HG03139 (cell line): Measurements from ENCODE around the gene INPP5A.
A peak's percentile ranks its signal among the peaks of the same experiment; 100 is the strongest.

ENCODE experiments used
- ATAC-seq: cut with Tn5 transposase; IDR thresholded peaks from one replicate; pipeline ENCODE4 v1.9.1; 2021; ENCODE audit not compliant: unreplicated experiment

The INPP5A gene

GRCh38 chr10:132534391-132535064 lies 3.1 kb upstream of the INPP5A start:
- ATAC-seq: no peak

DNA sequence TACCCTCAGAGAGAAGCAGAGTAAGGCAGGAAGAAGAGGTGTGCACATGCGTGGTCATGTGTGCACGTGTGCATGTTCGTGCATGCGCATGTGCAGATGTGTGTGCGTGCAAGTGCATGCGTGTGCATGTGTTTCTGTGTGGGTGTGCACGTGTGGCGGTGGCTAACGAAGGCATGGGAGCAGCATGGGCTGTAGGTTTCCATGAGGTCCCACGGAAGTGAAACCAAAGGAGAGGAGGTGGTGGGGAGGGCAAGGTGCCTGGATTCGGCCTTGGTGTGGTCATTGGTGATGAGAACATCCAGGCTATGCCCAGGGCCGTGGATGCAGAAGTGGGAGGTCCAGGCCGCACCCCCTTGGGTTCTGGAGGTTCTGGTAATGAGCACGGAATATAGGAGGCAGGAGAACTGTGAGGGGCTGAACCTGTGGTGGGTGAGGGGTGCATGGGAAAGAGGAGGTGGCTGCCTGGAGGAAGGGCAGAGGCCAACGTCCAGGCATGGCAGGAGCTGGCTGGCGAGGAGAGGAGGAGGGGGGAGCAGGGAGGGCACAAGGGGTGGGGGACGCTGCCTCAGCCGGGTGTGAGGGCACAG lies 2.4 kb upstream of the INPP5A start:
- ATAC-seq: no peak

GRCh38 chr10:132536241-132536876 lies 1.2 kb upstream of the INPP5A start:
- peak; percentile 1 for ATAC-seq

DNA sequence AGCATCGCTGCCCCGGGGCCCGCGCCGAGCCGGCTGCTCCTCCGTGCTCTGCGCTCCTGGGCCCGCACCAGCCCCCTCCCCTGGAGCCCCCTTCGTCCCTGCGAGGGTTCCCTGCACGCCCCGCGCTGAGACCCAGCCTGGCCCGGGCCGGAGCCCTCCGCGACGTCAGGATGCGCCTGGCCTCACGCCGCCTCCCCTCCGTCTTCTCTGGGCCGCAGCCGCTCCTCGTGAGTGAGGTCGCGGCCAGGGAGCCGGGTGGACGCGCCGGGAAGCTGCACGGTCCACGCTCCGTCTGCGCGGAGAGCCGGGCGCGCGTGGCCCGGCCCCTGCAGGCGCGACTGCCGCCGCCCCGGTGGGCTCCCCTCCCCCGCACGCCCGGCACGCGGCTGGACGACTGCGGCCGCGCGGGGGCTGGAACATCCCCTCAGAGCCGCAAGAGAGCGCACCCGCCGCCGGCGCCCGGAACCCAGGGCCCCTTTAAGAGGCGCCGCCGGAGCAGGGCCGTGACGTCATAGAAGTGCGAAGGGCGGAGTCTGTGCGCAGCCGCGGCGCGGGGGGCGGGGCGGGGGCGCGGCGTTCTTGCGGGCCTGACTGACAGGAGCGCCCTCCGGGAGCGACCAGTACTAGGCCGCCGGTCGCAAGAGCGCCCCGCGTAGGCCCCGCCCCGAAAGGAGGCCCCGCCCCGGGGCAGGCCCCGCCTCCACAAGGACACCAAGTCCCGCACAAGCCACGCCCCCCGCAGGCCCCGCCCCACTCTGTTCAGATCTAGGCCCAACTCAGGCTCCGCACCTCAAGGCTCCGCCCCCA lies 507 bp upstream of the INPP5A start:
- ATAC-seq: peak; percentile 84

DNA sequence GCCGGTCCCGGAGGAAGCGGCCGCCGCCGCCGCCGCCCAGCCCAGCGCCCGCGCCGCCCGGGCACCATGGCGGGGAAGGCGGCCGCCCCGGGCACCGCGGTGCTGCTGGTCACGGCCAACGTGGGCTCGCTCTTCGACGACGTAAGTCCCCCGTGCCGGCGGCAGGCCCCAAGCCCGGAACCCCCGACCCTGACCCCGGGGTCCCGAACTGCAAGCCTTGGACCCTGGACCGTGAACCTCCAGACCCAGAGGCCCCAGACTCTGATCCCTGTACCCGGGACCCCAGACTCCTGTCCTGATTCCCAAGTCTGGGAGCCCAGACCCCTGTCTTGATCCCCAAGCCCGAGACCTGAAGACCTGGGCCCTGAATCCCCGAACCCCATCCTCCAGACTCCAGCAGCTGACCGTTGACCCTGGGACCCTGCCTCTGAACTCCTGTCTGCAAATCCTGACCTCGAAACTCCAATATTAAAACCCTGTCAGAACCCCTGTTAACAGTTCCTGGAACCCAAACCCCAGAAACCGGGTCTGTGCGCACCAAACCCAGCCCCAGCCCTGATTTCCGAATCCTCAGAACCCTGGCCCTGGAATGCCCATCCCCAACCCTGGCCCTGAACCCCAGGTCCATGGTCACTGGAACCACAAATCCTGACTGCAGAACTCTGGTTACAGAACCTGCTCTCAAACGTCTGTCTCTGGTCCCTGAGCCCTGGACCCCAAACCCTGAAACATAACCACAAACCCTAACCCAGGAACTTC lies 623 bp downstream of the INPP5A start:
- ATAC-seq: no peak

DNA sequence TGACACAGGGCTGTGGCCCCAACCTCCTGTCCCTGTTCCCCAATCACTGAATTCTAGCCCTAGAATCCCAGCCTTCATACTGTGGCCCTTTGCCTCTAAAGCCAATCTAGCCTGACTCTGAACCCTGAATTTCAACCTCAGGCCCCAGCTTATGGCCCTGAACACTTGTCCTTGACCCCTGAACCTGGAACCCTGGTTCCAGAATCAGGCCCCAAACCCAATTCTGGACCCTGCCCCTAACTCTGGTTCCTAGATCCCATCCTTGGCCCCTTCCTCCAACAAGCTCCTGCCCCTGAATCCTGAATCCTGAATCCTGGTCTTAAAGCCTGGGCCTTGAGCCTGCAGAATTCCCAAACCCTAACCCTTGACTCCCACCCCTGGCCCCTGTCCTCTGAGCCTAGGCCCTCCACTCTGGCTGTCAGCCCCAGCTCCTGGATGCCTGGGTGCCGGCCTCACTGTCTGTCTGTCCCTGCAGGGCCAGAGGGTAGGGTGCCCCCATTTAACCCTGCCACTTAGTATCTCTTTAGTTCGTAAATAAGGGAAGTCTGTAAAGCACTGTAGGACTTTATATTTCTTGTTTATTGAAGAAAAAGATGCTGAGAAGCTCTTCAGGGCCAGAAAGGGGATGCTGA lies 1.3 kb downstream of the INPP5A start:
- no peak for ATAC-seq

- no peak for ATAC-seq
Measured at GRCh38 chr10:132539431-132539839, 1.8 kb downstream of the INPP5A start.

DNA sequence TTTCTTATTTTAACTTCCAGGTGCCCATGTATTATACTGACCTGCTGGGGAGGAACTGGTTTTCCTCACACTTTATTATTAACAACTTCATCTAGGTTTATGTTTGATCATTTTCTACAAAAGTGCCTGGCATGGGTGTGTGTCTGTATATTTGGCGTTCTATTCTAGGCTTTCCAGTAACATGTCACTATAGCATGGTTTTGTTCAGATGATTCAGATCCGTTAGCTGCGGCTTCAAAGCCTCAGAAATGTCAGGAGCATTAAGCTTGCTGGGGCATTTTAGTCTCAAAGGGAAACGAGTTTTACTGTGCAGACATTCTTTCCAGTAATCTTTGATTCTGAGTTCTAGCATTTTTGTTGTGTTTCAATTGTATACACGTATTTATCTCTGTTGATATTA lies 2.3 kb downstream of the INPP5A start:
- ATAC-seq: no peak

DNA sequence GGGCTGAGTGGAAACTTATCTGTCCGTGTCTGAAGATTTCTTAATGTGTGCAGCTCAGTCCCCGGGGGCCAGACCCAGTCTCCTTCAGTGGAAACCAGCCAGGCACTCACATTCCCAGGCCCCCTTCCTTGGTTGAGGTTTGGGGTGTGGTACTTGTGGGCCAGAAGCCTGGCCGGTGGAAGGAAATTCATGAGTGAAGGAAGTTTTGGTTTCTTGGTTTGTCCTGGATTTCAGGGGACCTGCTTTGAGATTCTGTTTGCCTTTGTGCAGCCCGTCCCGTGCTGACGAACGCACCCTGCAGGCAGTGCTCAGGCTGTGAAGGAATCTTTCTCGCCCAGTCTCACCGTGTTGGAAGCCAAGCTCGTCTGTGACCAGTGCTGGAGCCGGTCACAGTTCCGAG lies 2.9 kb downstream of the INPP5A start:
- ATAC-seq: no peak

GRCh38 chr10:132541129-132541528 lies 3.5 kb downstream of the INPP5A start:
- ATAC-seq: no peak

- ATAC-seq: no peak
Measured at GRCh38 chr10:132541601-132542011, 4.0 kb downstream of the INPP5A start.

DNA sequence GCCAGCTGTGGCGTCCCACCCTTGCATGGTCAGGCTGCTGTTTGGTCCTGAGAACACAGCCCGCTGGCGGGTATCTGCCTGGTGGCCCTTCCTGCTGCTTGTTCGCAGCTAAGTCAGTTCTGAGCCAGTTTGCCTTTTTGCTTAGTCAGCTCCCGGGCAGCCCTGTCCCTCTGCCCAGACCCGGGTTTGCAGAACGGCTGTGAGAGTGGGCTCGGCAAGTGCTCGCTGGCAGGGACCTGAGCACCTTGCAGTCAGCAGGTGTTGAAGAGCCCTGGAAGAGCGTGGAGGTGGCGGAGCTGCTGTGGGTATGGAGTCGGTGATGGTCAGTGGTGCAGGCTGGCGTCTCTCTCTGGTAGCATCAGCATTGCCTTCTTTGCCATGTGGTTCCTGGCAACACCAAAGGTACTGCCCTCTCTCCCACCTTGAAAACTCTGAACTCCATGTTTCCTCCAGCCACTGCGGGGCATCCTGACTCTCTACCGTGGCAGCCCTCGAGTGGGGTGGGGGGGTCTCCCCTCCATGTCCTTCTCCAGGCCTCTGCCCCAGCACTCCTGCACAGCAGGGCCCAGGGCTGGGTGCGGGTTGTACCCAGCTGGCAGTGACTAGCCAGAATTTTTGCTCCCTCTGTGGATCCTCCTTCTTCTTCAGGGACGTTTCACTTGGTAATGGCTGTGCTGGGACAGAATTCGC lies 4.6 kb downstream of the INPP5A start:
- no peak for ATAC-seq

- no peak for ATAC-seq
Measured at GRCh38 chr10:132542819-132543218, 5.2 kb downstream of the INPP5A start.

DNA sequence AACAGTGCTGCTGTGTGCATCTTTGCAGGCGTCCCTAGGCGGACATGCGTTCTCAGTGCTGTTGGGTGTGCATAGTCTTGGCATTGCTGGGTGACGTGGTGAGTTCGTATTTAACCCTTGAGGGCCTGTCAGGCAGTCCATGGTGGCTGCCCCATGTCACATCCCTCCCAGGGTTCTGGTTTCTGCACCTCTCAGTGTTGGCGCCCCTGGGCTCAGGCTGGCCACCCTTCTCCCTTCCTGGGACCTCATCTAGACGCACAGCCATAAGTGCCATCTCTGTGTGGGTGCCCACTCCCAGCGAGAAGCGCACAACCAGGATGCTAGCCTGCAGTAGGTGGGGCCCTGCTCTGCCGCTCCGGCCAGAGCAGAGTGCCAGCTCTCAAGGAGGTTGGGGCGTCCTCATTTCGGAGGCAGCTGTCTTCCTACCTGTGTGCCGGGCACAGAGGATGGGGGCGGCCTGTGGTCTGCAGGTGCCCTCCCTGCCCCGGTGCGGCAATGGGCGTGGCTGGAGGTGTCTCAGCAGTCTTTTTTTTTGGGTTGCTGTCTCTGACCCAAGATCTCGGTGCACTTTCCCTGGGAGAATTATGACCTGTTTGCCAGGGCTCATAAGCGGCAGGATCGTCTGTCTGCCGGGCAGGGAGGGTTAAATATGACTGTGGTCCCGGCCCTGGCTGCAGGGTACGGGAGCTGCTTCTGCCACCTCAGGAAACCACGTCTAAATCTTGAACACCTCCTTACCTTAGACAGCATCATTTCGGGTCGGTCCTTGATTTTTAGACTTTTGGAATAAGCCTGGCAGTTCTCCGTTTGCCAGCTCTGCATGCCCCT lies 6.5 kb downstream of the INPP5A start:
- ATAC-seq: no peak

GRCh38 chr10:132544744-132545658 lies 7.4 kb downstream of the INPP5A start:
- ATAC-seq: no peak

DNA sequence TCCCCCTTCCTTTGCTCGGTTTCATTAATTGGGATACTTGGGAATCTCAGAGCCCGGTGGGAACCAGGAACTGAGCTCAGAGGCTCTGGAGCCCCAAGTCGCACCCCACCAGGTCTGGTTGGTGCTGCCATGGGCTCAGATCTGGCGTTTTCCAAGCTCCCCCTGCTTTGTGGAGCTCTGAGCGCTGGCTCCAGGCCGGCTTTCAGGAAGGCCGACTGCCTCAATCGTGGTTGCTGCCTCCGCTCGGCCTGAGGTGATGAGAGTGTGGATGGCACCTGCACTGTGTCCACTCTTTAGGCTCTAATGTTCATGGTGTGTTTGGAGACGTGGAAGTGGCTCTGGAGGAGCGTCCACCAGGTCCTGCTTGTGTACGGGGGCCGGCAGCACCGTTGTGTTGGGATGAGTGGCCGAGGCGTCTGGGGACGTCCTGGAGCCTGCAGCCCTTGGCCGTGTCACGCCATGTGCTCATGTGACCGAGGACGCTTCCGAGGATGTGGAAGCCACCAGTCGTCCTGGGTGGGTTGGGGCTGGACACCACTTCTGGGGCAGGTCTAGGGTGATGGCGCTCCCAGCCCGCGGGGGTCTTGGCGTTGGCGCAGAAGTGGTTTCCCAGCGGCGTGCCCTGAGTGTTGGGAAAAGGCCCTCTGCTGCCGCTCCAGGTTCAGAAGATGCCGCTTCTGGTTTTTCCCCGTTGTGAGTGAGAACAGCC lies 8.2 kb downstream of the INPP5A start:
- no peak for ATAC-seq
